Sigmoid colon (tissue), 4 donors: ENCODE measurements around the gene FNDC8.
A peak's percentile ranks its signal among the peaks of the same experiment; 100 is the strongest.

Experiments
- EP300 ChIP-seq, 4 donors: sonication (generic); formaldehyde crosslinking; IDR thresholded peaks; one replicate each; pipeline ENCODE4 v1.6.1; 2017; ENCODE audit warnings: antibody characterized with exemption in 4 of 4
- POLR2A ChIP-seq, 2 donors: fragments of 450-650 bp; IDR thresholded peaks; one replicate each; pipeline ENCODE4 v1.6.1; 2016; ENCODE audit warnings: antibody characterized with exemption in 2 of 2, mild to moderate bottlenecking in 2 of 2, moderate library complexity in 2 of 2
- POLR2AphosphoS5 ChIP-seq, 4 donors: sonication (generic); formaldehyde crosslinking; IDR thresholded peaks; one replicate each; pipeline ENCODE4 v1.6.1; 2017; ENCODE audit warnings: antibody characterized with exemption in 4 of 4
- TF ChIP-seq, protein P1 (sequence below), 4 experiments: fragments of 450-650 bp in 3 of 4; fragments of 200-600 bp in 1 of 4; IDR thresholded peaks; one replicate each; pipeline ENCODE4 v1.5.1; 2016 to 2019; ENCODE audit warnings: antibody characterized with exemption in 4 of 4, mild to moderate bottlenecking in 3 of 4, moderate library complexity in 2 of 4

- TF ChIP-seq POLR2A (IDR thresholded peaks at IDR 0.05): no peak
- TF ChIP-seq EP300 (IDR thresholded peaks at IDR 0.05): no peak
- peak in 2 of 4 donors; percentile 5 to 40 for TF ChIP-seq POLR2AphosphoS5 (IDR thresholded peaks at IDR 0.05)
- TF ChIP-seq, protein P1, sequence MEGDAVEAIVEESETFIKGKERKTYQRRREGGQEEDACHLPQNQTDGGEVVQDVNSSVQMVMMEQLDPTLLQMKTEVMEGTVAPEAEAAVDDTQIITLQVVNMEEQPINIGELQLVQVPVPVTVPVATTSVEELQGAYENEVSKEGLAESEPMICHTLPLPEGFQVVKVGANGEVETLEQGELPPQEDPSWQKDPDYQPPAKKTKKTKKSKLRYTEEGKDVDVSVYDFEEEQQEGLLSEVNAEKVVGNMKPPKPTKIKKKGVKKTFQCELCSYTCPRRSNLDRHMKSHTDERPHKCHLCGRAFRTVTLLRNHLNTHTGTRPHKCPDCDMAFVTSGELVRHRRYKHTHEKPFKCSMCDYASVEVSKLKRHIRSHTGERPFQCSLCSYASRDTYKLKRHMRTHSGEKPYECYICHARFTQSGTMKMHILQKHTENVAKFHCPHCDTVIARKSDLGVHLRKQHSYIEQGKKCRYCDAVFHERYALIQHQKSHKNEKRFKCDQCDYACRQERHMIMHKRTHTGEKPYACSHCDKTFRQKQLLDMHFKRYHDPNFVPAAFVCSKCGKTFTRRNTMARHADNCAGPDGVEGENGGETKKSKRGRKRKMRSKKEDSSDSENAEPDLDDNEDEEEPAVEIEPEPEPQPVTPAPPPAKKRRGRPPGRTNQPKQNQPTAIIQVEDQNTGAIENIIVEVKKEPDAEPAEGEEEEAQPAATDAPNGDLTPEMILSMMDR (IDR thresholded peaks at IDR 0.05): no peak
Observed at GRCh38 chr17:35088356-35088880, 33.0 kb upstream of the FNDC8 start.
